ENCODE data around the gene MAPK8.

GRCh38 chr10:48410503-48410902 lies 104.0 kb downstream of the MAPK8 start:
- TF ChIP-seq SMAD4 (CRISPR knock-in tag; IDR thresholded peaks at IDR 0.05) (no peak), ETV6 (CRISPR knock-in tag; IDR thresholded peaks at IDR 0.05) (no peak)
